Measurements from ENCODE around the gene FANCI. TPM values are rescaled to one million over a fixed set of nuclear protein-coding genes. Genes with fewer than 3 reads are reported as not detected.

Gene FANCI
- total RNA-seq, 1 experiment from 2014 or later = 163 TPM

DNA sequence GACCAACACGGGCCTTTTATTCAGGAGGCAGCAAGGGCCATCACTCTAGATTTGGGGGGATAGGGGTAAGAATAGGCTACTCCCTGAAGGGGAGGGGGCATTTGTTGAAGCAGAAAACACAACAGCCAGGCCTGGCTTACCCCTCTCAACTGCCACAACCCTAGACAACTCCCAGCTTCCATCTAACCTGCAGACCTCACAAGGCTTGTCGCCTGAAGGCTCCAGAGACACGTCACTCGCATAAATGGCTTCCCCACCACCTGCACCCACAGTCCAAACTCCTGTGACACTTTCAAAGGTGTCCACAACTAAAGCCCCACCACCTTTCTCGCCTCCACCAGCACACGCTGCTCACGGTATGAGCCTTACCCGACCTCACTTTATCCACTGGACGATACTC lies 75.9 kb downstream of the FANCI start:
- no peaks in the 10 kb centered on the region for H3K9me3 ChIP-seq (ENCODE audit: low read depth, low read length, poor library complexity, severe bottlenecking)
- ChIA-PET POLR2A (ENCODE audit: low non-redundant PET) (no interaction called here), CTCF (no interaction called here)
- H3K27me3 ChIP-seq (replicated peaks; ENCODE audit: insufficient read depth, low read depth, low read length, poor library complexity) = no peaks in the 10 kb centered on the region
- H3K27ac ChIP-seq (ENCODE audit: low read depth, low read length, poor library complexity, severe bottlenecking) = peak overlapping the region; percentile 5
- no peaks in the 10 kb centered on the region for H3K4me1 ChIP-seq (ENCODE audit: insufficient read depth, low read length, poor library complexity, severe bottlenecking)
- TF ChIP-seq, protein P1, sequence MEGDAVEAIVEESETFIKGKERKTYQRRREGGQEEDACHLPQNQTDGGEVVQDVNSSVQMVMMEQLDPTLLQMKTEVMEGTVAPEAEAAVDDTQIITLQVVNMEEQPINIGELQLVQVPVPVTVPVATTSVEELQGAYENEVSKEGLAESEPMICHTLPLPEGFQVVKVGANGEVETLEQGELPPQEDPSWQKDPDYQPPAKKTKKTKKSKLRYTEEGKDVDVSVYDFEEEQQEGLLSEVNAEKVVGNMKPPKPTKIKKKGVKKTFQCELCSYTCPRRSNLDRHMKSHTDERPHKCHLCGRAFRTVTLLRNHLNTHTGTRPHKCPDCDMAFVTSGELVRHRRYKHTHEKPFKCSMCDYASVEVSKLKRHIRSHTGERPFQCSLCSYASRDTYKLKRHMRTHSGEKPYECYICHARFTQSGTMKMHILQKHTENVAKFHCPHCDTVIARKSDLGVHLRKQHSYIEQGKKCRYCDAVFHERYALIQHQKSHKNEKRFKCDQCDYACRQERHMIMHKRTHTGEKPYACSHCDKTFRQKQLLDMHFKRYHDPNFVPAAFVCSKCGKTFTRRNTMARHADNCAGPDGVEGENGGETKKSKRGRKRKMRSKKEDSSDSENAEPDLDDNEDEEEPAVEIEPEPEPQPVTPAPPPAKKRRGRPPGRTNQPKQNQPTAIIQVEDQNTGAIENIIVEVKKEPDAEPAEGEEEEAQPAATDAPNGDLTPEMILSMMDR (conservative IDR thresholded peaks at IDR 0.05; ENCODE audit: low read depth, low read length) = no peak
- TF ChIP-seq EZH2 (IDR thresholded peaks at IDR 0.05; ENCODE audit: borderline replicate concordance, low read depth, low read length, poor library complexity, severe bottlenecking) = no peak
- DNase-seq (ENCODE audit: low spot score) = no peak
- no TSS peak for BruUV-seq (replicated peaks)
- H3K4me3 ChIP-seq (ENCODE audit: low read depth, low read length, poor library complexity, severe bottlenecking) = no peak overlapping the region
- intact Hi-C loops (cut with micrococcal nuclease; ENCODE audit: unreplicated experiment) = no loop called here
- H3K36me3 ChIP-seq (ENCODE audit: insufficient read depth, low read length, poor library complexity, severe bottlenecking) = peaks cover 99% of the 10 kb centered on the region

DNA sequence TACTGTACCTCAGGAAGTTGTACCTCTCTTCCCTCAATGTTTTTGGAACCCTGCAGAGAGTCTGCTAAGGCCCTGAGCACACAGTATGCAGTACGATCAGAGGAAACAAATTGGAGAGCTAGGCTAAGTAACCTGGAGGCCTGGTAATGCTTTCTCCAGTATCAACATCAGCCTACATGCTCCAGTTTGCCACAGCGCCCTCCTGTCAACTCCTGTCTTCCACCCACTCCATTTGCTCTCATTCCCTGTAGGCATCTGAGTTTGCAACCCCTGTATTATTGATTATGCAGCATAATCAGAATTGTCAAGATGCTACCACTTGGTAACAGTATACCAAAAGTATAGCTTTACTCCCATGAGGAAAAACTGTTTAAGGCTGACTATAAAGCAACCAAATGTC lies 76.4 kb downstream of the FANCI start:
- TF ChIP-seq, protein P1 (conservative IDR thresholded peaks at IDR 0.05; ENCODE audit: low read depth, low read length) = no peak
- TF ChIP-seq EZH2 (IDR thresholded peaks at IDR 0.05; ENCODE audit: borderline replicate concordance, low read depth, low read length, poor library complexity, severe bottlenecking) = no peak
- no peak overlapping the region for H3K4me3 ChIP-seq (ENCODE audit: low read depth, low read length, poor library complexity, severe bottlenecking)
- H3K4me1 ChIP-seq (ENCODE audit: insufficient read depth, low read length, poor library complexity, severe bottlenecking) = no peaks in the 10 kb centered on the region
- DNase-seq (ENCODE audit: low spot score) = no peak
- no peaks in the 10 kb centered on the region for H3K9me3 ChIP-seq (ENCODE audit: low read depth, low read length, poor library complexity, severe bottlenecking)
- peaks cover 98% of the 10 kb centered on the region for H3K36me3 ChIP-seq (ENCODE audit: insufficient read depth, low read length, poor library complexity, severe bottlenecking)
- no peak overlapping the region for H3K27ac ChIP-seq (ENCODE audit: low read depth, low read length, poor library complexity, severe bottlenecking)
- intact Hi-C loops (cut with micrococcal nuclease; ENCODE audit: unreplicated experiment) = no loop called here
- POLR2A ChIA-PET (ENCODE audit: low non-redundant PET) = interaction anchor here (0.6 kb wide), 1 partner anchor 15 kb away, joined by 4 read pairs; the partner anchor contains the start of gene POLG
- no peaks in the 10 kb centered on the region for H3K27me3 ChIP-seq (replicated peaks; ENCODE audit: insufficient read depth, low read depth, low read length, poor library complexity)
- CTCF ChIA-PET = no interaction called here
- BruUV-seq (replicated peaks) = no TSS peak

DNA sequence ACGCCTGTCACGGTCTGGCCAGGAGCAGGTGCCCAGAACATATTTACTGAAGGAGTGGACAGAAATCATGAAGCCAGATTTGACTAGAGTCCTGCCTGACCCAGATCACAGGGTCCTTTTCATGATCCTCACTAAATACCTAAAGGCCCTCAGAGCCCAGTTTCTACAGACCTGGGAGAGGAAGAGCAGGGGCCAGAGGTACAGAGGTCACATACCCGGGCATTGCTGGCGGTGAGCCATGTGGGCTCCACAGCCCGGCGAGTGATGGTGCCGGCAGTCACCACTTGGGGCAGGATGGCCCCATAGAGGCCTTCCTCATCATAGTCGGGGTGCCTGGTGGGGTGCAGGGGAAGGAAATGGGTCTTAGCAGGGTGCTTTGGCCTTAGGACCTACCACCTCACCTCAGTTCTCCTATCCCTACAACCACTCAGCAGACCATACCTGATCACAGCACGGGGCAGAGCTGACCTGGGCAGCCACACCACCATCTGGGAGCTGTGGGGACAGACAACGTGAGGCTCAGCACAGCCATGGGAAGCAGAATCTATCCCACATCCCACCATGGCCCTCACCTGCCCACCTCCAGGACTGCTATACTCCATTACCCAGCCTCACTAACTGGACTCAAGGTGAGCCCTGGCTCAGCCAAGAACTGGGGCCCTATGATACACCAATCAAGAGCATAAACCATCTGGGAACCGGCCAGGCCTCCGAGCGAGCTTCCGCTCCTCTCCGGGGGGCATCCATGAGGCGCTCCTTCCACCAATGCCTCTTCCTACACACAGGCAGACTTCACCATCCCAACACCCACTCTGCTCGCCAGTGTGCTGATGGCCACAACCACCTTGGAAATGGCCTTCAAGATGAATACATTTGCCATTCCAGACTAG lies 78.0 kb downstream of the FANCI start:
- no peaks in the 10 kb centered on the region for H3K4me1 ChIP-seq (ENCODE audit: insufficient read depth, low read length, poor library complexity, severe bottlenecking)
- no peak for TF ChIP-seq EZH2 (IDR thresholded peaks at IDR 0.05; ENCODE audit: borderline replicate concordance, low read depth, low read length, poor library complexity, severe bottlenecking)
- TF ChIP-seq, protein P1 (conservative IDR thresholded peaks at IDR 0.05; ENCODE audit: low read depth, low read length) = no peak
- H3K36me3 ChIP-seq (ENCODE audit: insufficient read depth, low read length, poor library complexity, severe bottlenecking) = peaks cover 98% of the 10 kb centered on the region
- no peak overlapping the region for H3K27ac ChIP-seq (ENCODE audit: low read depth, low read length, poor library complexity, severe bottlenecking)
- ChIA-PET POLR2A (ENCODE audit: low non-redundant PET) (no interaction called here), CTCF (interaction anchor here (0.7 kb wide), 1 partner anchor 23 kb away, joined by 6 read pairs; no protein-coding TSS in a partner anchor)
- H3K4me3 ChIP-seq (ENCODE audit: low read depth, low read length, poor library complexity, severe bottlenecking) = no peak overlapping the region
- no peak for DNase-seq (ENCODE audit: low spot score)
- intact Hi-C loops (cut with micrococcal nuclease; ENCODE audit: unreplicated experiment) = no loop called here
- BruUV-seq (replicated peaks) = no TSS peak
- no peaks in the 10 kb centered on the region for H3K9me3 ChIP-seq (ENCODE audit: low read depth, low read length, poor library complexity, severe bottlenecking)
- no peaks in the 10 kb centered on the region for H3K27me3 ChIP-seq (replicated peaks; ENCODE audit: insufficient read depth, low read depth, low read length, poor library complexity)
